HepG2 (cell line): Measurements from ENCODE around the gene KIF6.

Experiments
- ASH2L ChIP-seq: fragments of 300-600, 200-600 bp; sonication (generic); IDR thresholded peaks from 2 replicates; pipeline ENCODE4 v1.7.0; 2017; ENCODE audit warnings: low read depth, mild to moderate bottlenecking, moderate library complexity, mixed read lengths, low read length; ENCODE audit not compliant: insufficient read length
- CTCF ChIP-seq: sonication (generic); formaldehyde crosslinking; IDR thresholded peaks from 2 replicates; pipeline ENCODE4 v1.5.0; 2020; ENCODE audit warnings: mild to moderate bottlenecking, missing genetic modification reagents, moderate library complexity
- EZH2 ChIP-seq: conservative IDR thresholded peaks from 2 replicates; pipeline ENCODE4 v1.6.1; 2012; ENCODE audit warnings: mild to moderate bottlenecking, low read depth, low read length, moderate library complexity
- FOXK1 ChIP-seq: sonication (generic); formaldehyde crosslinking; IDR thresholded peaks from 2 replicates; pipeline ENCODE4 v1.4.0; 2020; ENCODE audit warnings: low read depth, missing genetic modification reagents, borderline replicate concordance
- GATAD2A ChIP-seq: IDR thresholded peaks from 2 replicates; pipeline ENCODE4 v1.6.1; 2016
- JUNB ChIP-seq: sonication (generic); formaldehyde crosslinking; IDR thresholded peaks from 2 replicates; pipeline ENCODE4 v1.8.0; 2022; ENCODE audit warnings: missing genetic modification reagents, mild to moderate bottlenecking, borderline replicate concordance
- KLF15 ChIP-seq: sonication (generic); formaldehyde crosslinking; IDR thresholded peaks from 2 replicates; pipeline ENCODE4 v1.8.1; 2023; ENCODE audit warnings: borderline replicate concordance, mild to moderate bottlenecking, inconsistent platforms, missing genetic modification reagents, mixed read lengths
- MED1 ChIP-seq: sonication (generic); formaldehyde crosslinking; IDR thresholded peaks from 2 replicates; pipeline ENCODE4 v1.4.0; 2020; ENCODE audit warnings: missing genetic modification reagents
- YY1 ChIP-seq: IDR thresholded peaks from 2 replicates; pipeline ENCODE4 v1.6.1; 2011; ENCODE audit warnings: low read length, low read depth, moderate library complexity, mild to moderate bottlenecking; ENCODE audit not compliant: insufficient read depth, insufficient replicate concordance
- ZNF580 ChIP-seq: IDR thresholded peaks from 2 replicates; pipeline ENCODE4 v1.6.1; 2016; ENCODE audit warnings: low read depth, borderline replicate concordance
- TF ChIP-seq, protein P1 (sequence below): sonication (generic); formaldehyde crosslinking; IDR thresholded peaks from 2 replicates; pipeline ENCODE4 v1.8.0; 2022; ENCODE audit warnings: missing genetic modification reagents, mild to moderate bottlenecking, inconsistent platforms, borderline replicate concordance

- TF ChIP-seq CTCF (no peak), GATAD2A (CRISPR knock-in tag) (no peak), ZNF580 (CRISPR knock-in tag) (no peak), YY1 (no peak), FOXK1 (CRISPR knock-in tag) (no peak), EZH2 (no peak), KLF15 (no peak), MED1 (CRISPR knock-in tag) (no peak), ASH2L (no peak), JUNB (no peak)
- TF ChIP-seq, protein P1, sequence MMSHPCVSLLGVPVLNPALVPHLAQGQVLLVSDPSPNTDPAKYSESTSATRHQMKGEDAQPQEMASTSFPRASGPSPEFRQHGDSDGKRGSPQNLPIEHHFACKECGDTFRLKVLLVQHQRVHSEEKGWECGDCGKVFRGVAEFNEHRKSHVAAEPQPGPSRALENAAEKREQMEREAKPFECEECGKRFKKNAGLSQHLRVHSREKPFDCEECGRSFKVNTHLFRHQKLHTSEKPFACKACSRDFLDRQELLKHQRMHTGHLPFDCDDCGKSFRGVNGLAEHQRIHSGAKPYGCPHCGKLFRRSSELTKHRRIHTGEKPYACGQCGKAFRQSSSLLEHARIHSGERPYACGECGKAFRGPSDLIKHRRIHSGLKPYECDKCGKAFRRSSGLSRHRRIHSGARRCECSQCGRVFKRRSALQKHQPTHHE, result no peak
These were observed 417.7 kb downstream of the KIF6 start for GRCh38 chr6:39307462-39307861.
